HG03354 (cell line): ENCODE results near the gene SPINDOC.
A peak's percentile ranks its signal among the peaks of the same experiment; 100 is the strongest.
"Not testable (repeated sequence)": the region's sequence is repeated elsewhere in the genome, so short reads cannot be mapped to it uniquely, and the experiment has no call there.

Experiments used
- ATAC-seq: cut with Tn5 transposase; IDR thresholded peaks from one replicate; pipeline ENCODE4 v1.9.1; 2021; ENCODE audit warnings: mild to moderate bottlenecking; ENCODE audit not compliant: unreplicated experiment, poor library complexity, severe bottlenecking

The SPINDOC gene

DNA sequence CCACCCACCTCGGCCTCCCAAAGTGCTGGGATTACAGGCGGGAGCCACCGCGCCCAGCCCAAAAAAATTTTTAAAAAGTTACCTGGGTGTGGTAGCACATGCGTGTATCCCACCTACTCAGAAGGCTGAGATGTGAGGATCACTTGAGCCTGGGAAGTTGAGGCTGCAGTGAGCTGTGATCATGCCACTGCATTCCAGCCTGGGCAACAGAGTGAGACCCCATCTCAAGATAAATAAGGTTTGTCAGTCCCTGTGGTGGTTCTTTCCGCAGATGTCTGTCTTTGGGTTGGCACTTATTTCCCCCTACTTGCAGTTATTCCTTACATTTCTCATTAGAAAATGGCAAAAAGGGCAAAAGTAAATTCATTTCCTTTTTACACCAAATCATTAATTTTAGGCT is 33.6 kb downstream of the SPINDOC start:
- no peak for ATAC-seq

DNA sequence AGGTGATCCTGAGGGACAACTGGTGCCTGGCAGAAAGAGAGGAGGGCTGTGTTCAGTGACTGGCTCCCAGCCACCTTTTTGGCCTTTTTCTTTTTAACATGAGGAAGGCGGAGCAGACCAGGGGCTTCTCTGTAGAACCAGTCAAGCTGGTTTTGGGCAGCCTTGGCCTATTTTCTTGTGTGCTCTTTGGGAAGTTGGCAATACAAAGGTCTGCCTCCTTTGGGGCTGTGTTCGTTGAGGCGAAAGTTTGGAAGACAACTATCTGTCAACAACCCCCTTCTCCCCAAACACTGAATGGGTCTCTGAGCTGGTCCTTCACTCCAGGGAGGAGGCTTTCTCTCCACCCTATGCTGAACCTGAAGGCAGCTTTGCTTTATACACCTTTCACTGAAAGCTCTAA is 34.1 kb downstream of the SPINDOC start:
- no peak for ATAC-seq

GRCh38 chr11:63849691-63850090 is 36.4 kb downstream of the SPINDOC start:
- no peak for ATAC-seq

- ATAC-seq = no peak
Observed at GRCh38 chr11:63850920-63851319, 37.7 kb downstream of the SPINDOC start.

GRCh38 chr11:63851364-63851763 is 38.1 kb downstream of the SPINDOC start:
- ATAC-seq = no peak

DNA sequence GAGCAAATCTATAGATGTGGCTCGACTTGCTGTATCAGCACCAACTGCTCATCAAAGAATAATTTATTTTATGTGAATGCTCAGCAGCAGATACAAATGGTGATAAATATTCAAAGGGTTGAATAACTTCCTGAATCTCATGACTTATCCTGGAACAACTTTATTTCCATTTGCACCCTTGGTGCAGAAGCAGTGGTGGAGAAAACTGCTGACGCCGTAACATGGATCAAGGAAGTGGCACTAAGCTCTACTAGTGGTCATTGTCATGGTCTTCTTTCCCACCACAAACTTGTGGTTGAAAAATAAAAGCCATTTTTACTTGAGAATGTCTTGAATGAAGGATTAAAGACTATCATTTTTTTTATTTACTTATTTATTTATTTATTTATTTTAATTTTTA is 40.2 kb downstream of the SPINDOC start:
- no peak for ATAC-seq

DNA sequence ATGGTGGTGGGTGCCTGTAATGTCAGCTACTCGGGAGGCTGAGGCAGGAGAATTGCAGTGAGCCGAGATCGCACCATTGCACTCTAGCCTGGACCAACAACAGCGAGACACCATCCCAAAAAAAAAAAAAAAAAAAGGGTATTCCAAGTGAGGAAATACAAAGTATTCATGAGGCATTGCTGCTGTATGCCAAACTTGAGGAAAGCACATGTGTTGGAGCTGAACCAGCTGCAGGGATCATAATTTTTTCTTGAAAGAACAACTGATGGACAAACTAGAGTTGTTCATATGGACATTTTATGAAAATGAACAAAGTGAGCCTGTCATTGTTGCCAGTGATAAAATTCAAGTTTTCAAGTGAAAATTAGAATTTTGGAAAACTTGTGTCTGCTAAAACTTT is 41.4 kb downstream of the SPINDOC start:
- ATAC-seq = no peak

DNA sequence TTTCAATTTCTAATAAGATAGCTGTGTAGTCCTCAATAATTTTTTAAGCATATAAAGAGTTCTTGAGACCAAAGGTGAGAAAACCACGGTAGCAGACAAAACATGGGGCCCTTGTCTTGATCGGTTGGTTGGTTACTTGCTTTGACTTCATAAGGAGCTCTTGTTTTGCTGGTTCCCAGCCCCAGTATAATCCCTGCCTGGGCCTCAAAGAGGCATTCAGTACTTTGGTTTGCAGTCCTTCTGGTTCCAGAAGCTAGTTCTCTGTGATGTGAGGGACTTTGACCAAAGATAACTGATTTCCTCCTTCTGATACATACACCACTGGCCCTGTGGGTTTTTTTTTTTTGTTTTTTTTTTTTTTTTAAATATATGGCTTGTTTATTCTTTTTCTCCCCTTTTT is 42.7 kb downstream of the SPINDOC start:
- no peak for ATAC-seq

DNA sequence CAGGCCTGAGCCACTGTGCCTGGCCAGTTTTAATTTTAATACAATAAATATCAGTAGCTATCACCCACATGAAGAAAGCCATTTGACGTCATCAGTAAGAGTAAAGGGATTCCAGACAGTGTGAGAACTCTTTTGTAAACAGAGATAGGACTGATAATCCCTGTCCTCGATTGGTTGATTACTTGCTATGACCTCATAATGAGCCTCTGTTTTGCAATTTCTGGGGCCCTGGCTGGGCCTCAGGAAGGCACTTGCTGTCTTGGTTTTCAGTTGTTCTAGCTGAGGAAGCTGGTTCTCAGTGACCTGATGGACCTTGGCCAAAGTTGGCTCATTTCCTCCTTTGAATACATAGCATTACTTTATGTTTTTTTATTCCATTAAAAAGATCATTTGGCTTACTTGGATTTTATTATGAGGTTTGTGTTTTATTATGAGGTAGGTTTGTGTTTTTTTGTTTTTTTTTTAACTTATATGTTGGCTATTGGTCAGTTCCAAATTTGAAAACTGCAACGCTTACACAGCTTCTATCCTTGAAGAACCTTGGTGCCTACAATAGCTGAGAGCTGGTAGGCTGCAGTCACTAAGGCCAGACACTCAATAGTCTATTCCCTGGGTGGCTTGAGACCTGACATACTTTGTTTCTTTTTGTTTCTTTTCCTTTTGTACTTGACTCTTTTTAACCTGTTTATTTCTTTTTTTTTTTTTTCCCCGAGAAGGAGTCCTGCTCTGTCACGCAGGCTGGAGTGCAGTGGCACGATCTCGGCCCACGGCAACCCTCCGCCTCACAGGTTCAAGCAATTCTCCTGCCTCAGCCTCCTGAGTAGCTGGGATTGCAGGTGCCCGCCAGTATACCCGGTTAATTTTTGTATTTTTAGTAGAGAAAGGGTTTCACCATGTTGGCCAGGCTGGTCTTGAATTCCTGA is 45.6 kb downstream of the SPINDOC start:
- ATAC-seq = no peak

DNA sequence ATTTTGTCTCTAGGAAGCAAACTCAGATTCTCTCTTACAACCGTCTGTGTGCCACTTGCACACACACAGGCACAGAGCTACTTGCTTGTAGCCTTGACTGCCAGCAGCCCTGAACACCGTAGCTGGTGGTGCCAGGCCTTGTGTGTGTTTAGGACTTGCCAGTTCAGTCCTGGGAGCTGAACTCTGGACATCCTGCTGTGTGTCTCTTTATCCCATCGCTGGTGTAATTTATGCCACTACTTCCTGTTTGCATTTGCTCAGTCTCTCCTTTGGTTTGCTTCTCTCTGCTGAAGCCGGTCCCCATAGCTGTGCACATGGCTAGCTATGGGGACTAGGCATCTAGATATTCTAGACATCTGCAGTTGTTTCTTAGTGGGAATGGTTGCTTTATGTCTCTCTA is 49.7 kb downstream of the SPINDOC start:
- ATAC-seq = no peak

- not testable (repeated sequence) for ATAC-seq
Observed at GRCh38 chr11:63863620-63864019, 50.4 kb downstream of the SPINDOC start.

DNA sequence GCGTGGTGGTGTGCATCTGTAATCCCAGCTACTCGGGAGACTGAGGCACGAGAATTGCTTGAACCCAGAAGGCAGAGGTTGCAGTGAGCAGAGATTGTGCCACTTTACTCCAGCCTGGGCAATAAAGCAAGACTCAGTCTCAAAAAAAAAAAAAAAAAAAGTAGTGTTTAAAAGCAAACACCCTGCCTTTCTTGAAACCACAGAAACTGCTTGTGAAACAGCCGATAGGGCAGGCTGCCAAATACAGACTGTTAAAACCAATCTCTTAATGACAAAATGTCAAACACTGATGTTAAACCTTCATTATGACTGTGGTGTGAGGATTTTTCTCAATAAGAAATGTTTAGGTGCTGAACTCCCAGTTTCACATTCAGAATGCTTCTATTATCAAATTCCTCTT is 53.0 kb downstream of the SPINDOC start:
- ATAC-seq = peak; percentile 72

- no peak for ATAC-seq
Observed at GRCh38 chr11:63867511-63867910, 54.3 kb downstream of the SPINDOC start.

DNA sequence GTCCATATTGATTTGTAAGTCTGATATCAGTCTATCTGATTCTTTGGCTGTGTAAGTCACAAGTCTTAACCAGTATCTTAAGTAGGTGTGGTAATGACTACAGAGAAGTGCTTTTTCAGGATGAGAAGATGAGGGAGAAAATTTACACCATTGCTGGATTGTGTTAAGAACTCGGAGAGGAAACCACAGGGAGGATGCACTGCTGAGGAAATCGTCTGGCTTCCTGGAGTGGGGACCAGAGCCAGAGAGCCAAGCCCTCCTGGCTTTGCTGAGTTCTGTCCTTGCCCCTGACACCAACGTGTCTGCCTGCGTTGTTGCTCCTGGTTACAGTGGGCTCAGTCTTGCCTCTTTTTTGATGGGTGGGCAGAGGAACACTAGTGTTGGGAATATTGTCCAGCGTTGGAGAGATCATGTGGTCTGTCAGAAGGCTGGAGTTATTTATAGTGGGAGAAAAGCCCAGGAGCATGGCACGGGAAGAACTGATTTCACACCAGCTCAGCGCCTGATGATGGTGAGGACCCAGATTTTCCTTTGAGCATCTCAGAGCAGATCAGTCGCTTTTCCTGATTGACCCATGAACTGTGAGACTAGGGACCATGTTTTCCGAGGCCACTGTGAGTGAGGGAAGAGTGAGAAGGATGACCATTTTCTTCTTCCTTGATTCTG is 55.3 kb downstream of the SPINDOC start:
- ATAC-seq = no peak

DNA sequence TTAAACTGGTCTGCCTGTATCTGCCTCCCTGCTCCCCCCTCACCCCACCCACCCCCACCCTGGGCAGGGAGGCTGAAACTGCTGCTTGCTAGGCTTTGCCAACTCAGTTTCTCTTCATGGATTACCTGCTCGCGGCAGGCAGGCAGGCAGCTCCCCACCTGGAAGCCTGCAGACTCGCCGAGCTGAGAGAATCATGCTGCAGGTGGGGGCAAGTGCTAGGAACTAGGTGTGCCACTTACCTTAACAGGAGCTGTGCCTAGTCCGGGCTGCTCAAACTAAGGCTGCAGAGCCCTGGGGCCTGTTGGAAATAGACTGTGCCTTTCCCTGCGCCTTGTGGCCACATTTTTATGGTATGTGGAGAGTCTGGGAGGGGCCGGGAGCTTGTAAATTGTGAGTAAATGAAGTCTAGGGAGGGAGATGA is 55.9 kb downstream of the SPINDOC start:
- no peak for ATAC-seq

DNA sequence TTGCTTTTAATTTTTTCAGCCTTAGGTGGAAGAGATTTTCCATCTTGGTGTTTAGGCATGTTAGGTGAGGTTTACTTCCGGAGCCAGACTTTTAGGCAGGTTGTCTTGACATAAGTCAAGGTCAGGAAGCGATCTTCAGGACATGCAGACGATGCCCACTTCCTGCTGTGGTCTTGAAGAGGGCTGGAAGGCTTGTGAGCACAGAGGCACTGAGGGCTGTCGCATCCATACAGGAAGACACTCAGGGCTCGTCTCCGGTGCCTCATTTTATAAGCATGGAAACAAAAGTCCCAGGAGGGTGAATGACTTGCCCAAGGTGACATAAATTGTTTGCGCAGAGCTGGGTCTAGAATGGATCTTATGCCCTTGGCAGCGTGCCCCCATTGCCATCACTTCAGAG is 56.4 kb downstream of the SPINDOC start:
- ATAC-seq = no peak

DNA sequence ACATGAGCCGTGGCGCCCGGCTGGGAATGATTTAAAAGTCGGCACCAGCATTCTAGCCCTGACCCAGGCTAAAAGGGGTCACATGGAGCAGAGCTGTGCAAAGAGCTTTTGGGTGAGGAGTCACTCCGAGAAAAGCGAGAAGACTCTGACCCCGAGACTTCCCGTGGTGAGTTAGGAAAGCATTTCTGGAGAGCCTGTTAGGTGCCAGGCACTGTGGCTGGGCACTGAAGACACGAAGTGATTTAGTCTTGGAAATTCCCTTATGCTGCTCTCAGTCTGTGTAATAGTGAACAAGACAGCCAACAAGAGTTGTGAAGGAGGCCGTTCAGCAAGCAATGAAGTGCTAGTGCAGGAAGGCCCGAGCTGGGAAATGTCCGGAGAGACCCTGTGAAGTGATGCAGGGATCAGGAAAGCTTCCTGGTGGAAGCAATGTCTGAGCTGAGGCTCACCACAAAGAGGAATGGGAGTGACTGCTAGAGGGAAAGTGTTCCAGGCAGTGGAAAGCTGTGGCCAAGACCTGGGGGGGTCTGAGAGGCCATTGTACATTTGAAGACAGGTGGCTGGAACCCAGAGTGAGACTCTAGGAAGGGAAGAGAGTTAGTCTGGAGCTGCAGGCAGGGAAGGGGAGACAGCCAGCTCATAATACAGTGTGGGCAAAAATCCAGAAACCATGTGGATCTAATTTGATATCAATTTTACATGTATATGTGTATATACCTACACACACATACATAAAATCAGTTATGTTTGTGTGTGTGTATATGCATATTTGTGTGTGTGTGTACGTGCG is 57.3 kb downstream of the SPINDOC start:
- no peak for ATAC-seq

- ATAC-seq = peak; percentile 92
Observed at GRCh38 chr11:63871962-63872799, 58.9 kb downstream of the SPINDOC start.

GRCh38 chr11:63872800-63873197 is 59.5 kb downstream of the SPINDOC start:
- no peak for ATAC-seq

DNA sequence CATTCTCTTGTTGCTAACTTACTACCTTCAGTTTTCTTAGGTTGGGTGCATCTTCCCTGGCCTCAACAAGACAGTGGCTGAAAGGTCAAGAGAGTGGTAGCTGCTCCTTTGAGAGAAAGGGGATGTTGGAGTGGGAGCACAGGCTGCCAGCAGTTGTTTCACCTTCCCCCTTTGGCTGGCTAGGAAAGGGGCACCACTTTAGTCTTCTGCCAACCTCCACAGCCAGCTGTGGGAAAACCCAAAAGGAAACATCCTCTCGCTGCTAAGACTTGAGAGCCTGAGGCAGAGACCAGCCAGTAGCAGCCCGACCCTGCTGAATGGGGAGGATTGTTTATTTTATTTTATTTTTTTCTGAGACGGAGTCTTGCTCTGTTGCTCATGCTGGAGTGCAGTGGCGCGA is 60.1 kb downstream of the SPINDOC start:
- no peak for ATAC-seq
